ENCODE results near the gene BTF3. TPM values are rescaled to one million over a fixed set of nuclear protein-coding genes. Genes with fewer than 3 reads are reported as not detected.
"Not testable (repeated sequence)": the region's sequence is repeated elsewhere in the genome, so short reads cannot be mapped to it uniquely, and the experiment has no call there.

BTF3 gene
- 1,000 to 10,000 TPM; 1,053 to 1,550 (median 1,226) TPM for polyA plus RNA-seq (ENCODE audit: insufficient read length in 10 of 10)
- long read RNA-seq, donor 1, transcript BTF3-201 (6 exons, 897 nt) = major isoform, 416 of 720 reads
- long read RNA-seq, donor 1, transcript BTF3-202 (6 exons, 1,237 nt) = minor isoform, 43 of 720 reads
- long read RNA-seq, donor 1, partial matches to known transcripts = 185 of 720 reads
- long read RNA-seq, donor 1, other reads (novel, unspliced or antisense) = 68 of 720 reads
- long read RNA-seq, donor 2, transcript BTF3-201 (6 exons, 897 nt) = major isoform, 432 of 705 reads
- long read RNA-seq, donor 2, transcript BTF3-202 (6 exons, 1,237 nt) = minor isoform, 22 of 705 reads
- long read RNA-seq, donor 2, partial matches to known transcripts = 155 of 705 reads
- long read RNA-seq, donor 2, other reads (novel, unspliced or antisense) = 90 of 705 reads
- long read RNA-seq, donor 3 = 0 reads
- long read RNA-seq, donor 4, transcript BTF3-201 (6 exons, 897 nt) = major isoform, 327 of 496 reads
- long read RNA-seq, donor 4, transcript BTF3-202 (6 exons, 1,237 nt) = minor isoform, 29 of 496 reads
- long read RNA-seq, donor 4, partial matches to known transcripts = 76 of 496 reads
- long read RNA-seq, donor 4, other reads (novel, unspliced or antisense) = 59 of 496 reads
- long read RNA-seq, donor 5, transcript BTF3-201 (6 exons, 897 nt) = major isoform, 628 of 1,016 reads
- long read RNA-seq, donor 5, transcript BTF3-202 (6 exons, 1,237 nt) = minor isoform, 45 of 1,016 reads
- long read RNA-seq, donor 5, partial matches to known transcripts = 221 of 1,016 reads
- long read RNA-seq, donor 5, other reads (novel, unspliced or antisense) = 120 of 1,016 reads
- long read RNA-seq, donor 6, transcript BTF3-202 (6 exons, 1,237 nt) = minor isoform, 37 of 729 reads
- long read RNA-seq, donor 6, transcript BTF3-201 (6 exons, 897 nt) = major isoform, 496 of 729 reads
- long read RNA-seq, donor 6, partial matches to known transcripts = 112 of 729 reads
- long read RNA-seq, donor 6, other reads (novel, unspliced or antisense) = 82 of 729 reads
- long read RNA-seq, donor 7, transcript BTF3-201 (6 exons, 897 nt) = major isoform, 299 of 435 reads
- long read RNA-seq, donor 7, transcript BTF3-202 (6 exons, 1,237 nt) = minor isoform, 21 of 435 reads
- long read RNA-seq, donor 7, partial matches to known transcripts = 67 of 435 reads
- long read RNA-seq, donor 7, other reads (novel, unspliced or antisense) = 40 of 435 reads
- long read RNA-seq, donor 8, transcript BTF3-201 (6 exons, 897 nt) = major isoform, 277 of 415 reads
- long read RNA-seq, donor 8, transcript BTF3-202 (6 exons, 1,237 nt) = minor isoform, 14 of 415 reads
- long read RNA-seq, donor 8, partial matches to known transcripts = 85 of 415 reads
- long read RNA-seq, donor 8, other reads (novel, unspliced or antisense) = 39 of 415 reads
- long read RNA-seq, donor 9, transcript BTF3-201 (6 exons, 897 nt) = major isoform, 70 of 95 reads
- long read RNA-seq, donor 9, partial matches to known transcripts = 12 of 95 reads
- long read RNA-seq, donor 9, other reads (novel, unspliced or antisense) = 12 of 95 reads

DNA sequence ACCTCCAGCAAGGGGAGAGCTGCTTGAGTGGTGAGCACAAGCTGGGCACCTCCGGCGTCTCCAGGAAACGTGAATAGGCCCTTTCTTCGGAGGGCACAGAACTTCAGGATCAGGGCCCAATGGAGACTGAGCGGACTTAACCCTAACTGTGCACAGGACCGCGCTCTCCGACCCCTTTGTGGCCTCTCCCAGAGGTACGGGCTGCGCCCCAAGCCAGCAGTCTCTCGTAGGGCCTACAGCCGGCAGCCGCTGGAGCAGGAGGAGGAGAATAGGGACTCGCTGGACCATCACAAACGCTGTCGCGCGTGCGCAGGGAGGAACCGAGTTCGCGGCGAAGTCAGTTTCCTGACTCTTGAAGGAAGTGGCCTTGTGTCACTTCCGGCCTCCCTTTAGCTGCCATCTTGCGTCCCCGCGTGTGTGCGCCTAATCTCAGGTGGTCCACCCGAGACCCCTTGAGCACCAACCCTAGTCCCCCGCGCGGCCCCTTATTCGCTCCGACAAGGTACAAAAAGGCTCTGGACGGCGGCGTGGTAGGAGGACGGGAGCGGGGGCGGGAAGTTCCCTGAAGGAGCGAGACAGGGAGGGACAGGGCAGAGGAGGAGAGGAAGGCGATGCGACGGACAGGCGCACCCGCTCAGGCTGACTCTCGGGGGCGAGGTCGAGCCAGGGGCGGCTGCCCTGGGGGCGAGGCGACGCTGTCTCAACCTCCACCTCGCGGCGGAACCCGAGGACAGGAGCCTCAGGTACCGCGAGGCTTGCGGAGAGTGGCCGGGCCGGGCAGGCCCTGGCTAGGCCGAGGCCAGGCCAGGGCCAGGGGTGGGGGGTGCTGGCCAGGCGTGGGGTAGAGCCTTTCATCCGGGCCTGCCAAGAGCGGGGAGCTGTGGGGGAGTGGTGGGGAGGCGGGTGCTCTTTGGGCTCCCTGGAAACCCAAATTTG lies at the start of gene BTF3:
TSS of gene BTF3 (plus strand) at position 386 of the 936 bp plus-strand sequence. CDS start at position 612, 226 bp downstream.
- peak; percentile 97 to 99 (median 98) for DNase-seq

GRCh38 chr5:73448463-73449136 lies 49.6 kb upstream of the BTF3 start, which contains the start of gene FOXD1:
Gene FOXD1 (minus strand): TSS chr5:73448777. CDS start chr5:73448362, 415 bp downstream.
- DNase-seq = peak; percentile 88 to 96 (median 94)

- DNase-seq = peak in 1 of 3 donors; percentile 62
Observed at GRCh38 chr5:73450137-73450536, 48.1 kb upstream of the BTF3 start.

- peak in 1 of 3 donors; percentile 81 for DNase-seq
Observed at GRCh38 chr5:73450672-73451223, 47.5 kb upstream of the BTF3 start.

GRCh38 chr5:73451224-73452130 lies 46.8 kb upstream of the BTF3 start:
- peak in 1 of 3 donors; percentile 74 for DNase-seq

DNA sequence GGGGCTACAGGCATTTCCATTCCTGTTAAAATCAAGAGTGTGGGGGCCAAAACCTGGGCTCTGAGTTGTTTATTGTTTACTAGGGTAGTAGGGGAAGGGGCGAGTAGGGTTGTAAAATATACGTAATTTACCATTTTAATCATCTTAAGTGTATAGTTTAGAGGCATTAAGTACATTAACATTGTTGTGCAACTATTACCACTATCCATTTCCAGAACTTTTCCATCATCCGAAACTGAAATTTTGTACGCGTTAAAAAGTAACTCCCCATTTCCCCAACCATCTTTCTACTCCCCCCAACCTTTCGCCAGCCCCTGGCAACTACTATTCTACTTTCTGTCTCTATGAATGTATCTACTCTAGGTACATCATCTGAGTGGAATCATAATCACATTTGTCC lies 46.0 kb upstream of the BTF3 start:
- no peak for DNase-seq

- DNase-seq = peak in 1 of 3 donors; percentile 61
Observed at GRCh38 chr5:73454379-73455036, 43.7 kb upstream of the BTF3 start.

GRCh38 chr5:73456462-73456861 lies 41.8 kb upstream of the BTF3 start:
- not testable (repeated sequence) for DNase-seq

- no peak for DNase-seq
Observed at GRCh38 chr5:73459366-73459765, 38.9 kb upstream of the BTF3 start.

- DNase-seq = no peak
Observed at GRCh38 chr5:73460133-73460532, 38.1 kb upstream of the BTF3 start.

DNA sequence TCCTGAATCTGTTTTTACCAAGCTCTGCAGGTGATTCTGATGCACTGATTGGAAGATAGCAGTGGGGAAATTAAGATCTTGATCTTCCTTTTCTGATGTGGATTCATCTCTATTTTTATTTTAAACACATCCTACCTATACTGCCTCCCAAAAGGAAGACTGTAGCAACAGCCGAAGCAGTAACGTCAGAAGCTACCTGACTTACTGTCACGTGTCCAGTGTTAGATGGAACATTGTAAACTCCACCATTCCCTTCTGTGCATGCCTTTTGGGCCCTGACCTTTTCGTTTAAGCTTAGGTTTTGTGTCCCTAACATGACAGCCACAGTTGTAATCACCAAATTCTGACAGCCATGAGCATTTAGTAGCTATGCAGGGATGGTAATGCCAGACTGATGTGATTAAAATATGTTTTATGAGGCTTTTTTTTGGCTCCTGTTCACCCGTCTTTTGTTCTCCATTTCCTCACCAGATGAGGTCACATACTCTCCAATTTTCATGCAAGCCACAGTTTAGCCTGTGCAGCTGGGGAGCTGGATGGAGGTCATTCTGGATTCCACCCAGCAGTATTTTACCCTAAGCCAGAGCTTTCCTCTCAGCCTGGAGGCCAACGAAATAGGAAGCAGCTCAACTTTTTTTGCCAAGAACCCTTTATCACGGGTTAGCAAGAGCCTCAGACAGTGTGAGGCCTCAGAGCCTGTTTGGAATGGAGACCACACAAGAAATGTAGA lies 34.1 kb upstream of the BTF3 start:
- peak; percentile 78 to 96 (median 91) for DNase-seq

GRCh38 chr5:73468638-73469037 lies 29.6 kb upstream of the BTF3 start:
- not testable (repeated sequence) for DNase-seq

GRCh38 chr5:73469878-73470277 lies 28.4 kb upstream of the BTF3 start:
- no peak for DNase-seq

DNA sequence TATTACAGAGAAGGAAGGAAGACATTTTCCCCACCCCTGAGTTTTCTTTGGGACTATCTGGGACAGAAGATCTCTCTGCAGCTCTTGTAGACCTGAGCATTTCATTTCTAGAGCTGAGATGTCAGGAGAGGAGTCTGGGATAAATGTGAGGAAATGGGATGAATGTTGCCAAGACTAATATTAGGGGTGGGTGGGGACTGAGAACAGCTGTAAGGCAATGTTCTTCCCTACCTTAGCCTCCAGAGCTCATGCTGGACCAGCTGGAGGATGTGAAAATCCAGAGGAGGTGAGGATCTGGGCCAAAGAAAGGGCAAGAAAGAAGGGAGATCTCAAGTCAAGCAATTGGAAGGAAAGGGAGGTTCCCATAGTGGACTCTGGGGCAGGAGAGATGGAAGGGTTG lies 26.6 kb upstream of the BTF3 start:
- DNase-seq = peak in 1 of 3 donors; percentile 72

DNA sequence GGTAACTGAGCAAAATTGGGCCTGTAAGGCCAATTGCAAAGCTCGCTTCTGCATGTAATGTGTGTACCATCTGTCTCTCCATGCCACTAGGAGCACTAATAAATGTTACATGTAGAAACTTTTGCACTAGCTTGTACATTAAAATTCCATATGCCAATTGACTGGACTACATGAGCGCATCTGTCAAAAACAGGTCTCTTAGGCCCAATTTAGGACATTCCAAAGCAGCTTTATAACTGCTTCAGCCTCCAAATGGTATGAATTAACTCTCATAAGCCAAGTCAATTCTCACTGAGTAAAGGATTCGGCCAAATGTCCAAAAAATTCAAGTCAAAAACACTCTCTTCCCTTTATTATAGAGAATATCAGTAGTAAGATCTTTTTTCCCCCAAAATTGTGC lies 26.1 kb upstream of the BTF3 start:
- DNase-seq = peak in 1 of 3 donors; percentile 47

GRCh38 chr5:73480500-73480899 lies 17.7 kb upstream of the BTF3 start:
- no peak for DNase-seq
